Prostate gland (tissue), 2 donors: ENCODE data around the gene GALM. TPM values are rescaled to one million over a fixed set of nuclear protein-coding genes. Genes with fewer than 3 reads are reported as not detected.

Experiments used
- DNase-seq: peaks from one replicate; pipeline ENCODE4 v3.0.0-alpha.2; 2019; ENCODE audit warnings: low spot score
- H3K27ac ChIP-seq, 2 donors: fragments of 200-600 bp; sonication (generic); 2 replicates each; pipeline ENCODE4 v1.5.1; 2017 to 2019
- H3K27me3 ChIP-seq: fragments of 200-600 bp; sonication (generic); replicated peaks from 2 replicates; pipeline ENCODE4 v1.5.1; 2019; ENCODE audit not compliant: insufficient read depth
- H3K36me3 ChIP-seq, 2 donors: fragments of 200-600 bp; sonication (generic); 1 replicate in 1 of 2; 2 replicates in 1 of 2; pipeline versions ENCODE4 v1.5.1 to v1.8.1; 2017 to 2019
- H3K4me1 ChIP-seq: fragments of 200-600 bp; sonication (generic); replicated peaks from 2 replicates; pipeline ENCODE4 v1.5.1; 2019
- H3K4me3 ChIP-seq, 2 donors: fragments of 200-600 bp; sonication (generic); 2 replicates each; pipeline ENCODE4 v1.5.1; 2017 to 2019
- H3K9me3 ChIP-seq: fragments of 200-600 bp; sonication (generic); 2 replicates; pipeline ENCODE4 v1.5.1; 2017
- POLR2A ChIP-seq: fragments of 450-650 bp; IDR thresholded peaks from one replicate; pipeline ENCODE4 v1.6.1; 2016; ENCODE audit warnings: antibody characterized with exemption, mild to moderate bottlenecking
- POLR2AphosphoS5 ChIP-seq: sonication (generic); formaldehyde crosslinking; IDR thresholded peaks from one replicate; pipeline ENCODE4 v1.6.1; 2017; ENCODE audit warnings: antibody characterized with exemption
- WGBS: methylation state at CpG from one replicate; pipeline ENCODE4 v1.1.5; 2018; 5-methylcytosine and 5-hydroxymethylcytosine counted together
- intact Hi-C: fragments of 100-400 bp; cut with DNase I; formaldehyde crosslinking; loops from one replicate; pipeline ENCODE4 v1.14.2; 2022
- total RNA-seq, 2 donors: library from RNA; depleted of rRNA; stranded (reverse); fragments of >200 nt; gene quantifications; one replicate each; pipeline ENCODE4 v1.1.0, GENCODE V29; 2016
- TF ChIP-seq, protein P1 (sequence below), 4 experiments: fragments of 200-600 bp in 2 of 4; fragments of 450-650 bp in 2 of 4; sonication (generic) in 2 of 4; IDR thresholded peaks; 1 replicate in 3 of 4; 2 replicates in 1 of 4; pipeline ENCODE4 v1.5.1; 2016 to 2019; ENCODE audit warnings: antibody characterized with exemption in 4 of 4, mild to moderate bottlenecking in 2 of 4, moderate library complexity in 2 of 4

GALM gene
- total RNA-seq, 2 donors from 2014 or later = 5.6 to 22.3 TPM

DNA sequence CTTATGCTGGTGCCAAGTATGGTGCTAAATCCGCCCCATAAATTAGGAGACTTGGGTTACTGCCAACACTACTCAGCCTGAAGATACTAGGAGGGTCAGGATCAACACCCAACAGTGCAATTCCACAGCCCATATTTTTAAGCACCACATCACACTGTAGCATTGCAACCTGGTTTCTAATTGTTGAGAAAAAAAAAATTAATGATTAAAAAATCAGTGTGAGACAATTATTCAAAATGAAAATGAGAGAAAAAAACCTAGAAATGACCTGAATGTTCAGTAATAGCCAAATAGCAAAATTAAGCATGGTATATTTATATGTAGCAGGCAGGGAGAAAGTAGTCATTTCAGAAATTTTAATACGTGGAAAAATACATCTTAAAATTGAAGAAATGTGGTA is 33.9 kb upstream of the GALM start:
- intact Hi-C loops = no loop called here
- Histone ChIP-seq H3K9me3 (no peaks in the 10 kb centered on the region), H3K36me3 (no peaks in the 10 kb centered on the region), H3K4me1 (no peaks in the 10 kb centered on the region), H3K27ac (no peak overlapping the region), H3K4me3 (no peak overlapping the region), H3K27me3 (no peaks in the 10 kb centered on the region)
- WGBS = 69% methylated on average over 2 of the region's 2 CpGs
- TF ChIP-seq POLR2A = no peak
- TF ChIP-seq, protein P1, sequence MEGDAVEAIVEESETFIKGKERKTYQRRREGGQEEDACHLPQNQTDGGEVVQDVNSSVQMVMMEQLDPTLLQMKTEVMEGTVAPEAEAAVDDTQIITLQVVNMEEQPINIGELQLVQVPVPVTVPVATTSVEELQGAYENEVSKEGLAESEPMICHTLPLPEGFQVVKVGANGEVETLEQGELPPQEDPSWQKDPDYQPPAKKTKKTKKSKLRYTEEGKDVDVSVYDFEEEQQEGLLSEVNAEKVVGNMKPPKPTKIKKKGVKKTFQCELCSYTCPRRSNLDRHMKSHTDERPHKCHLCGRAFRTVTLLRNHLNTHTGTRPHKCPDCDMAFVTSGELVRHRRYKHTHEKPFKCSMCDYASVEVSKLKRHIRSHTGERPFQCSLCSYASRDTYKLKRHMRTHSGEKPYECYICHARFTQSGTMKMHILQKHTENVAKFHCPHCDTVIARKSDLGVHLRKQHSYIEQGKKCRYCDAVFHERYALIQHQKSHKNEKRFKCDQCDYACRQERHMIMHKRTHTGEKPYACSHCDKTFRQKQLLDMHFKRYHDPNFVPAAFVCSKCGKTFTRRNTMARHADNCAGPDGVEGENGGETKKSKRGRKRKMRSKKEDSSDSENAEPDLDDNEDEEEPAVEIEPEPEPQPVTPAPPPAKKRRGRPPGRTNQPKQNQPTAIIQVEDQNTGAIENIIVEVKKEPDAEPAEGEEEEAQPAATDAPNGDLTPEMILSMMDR (IDR thresholded peaks at IDR 0.05) = no peak
- TF ChIP-seq POLR2AphosphoS5 = no peak
- DNase-seq = no peak

DNA sequence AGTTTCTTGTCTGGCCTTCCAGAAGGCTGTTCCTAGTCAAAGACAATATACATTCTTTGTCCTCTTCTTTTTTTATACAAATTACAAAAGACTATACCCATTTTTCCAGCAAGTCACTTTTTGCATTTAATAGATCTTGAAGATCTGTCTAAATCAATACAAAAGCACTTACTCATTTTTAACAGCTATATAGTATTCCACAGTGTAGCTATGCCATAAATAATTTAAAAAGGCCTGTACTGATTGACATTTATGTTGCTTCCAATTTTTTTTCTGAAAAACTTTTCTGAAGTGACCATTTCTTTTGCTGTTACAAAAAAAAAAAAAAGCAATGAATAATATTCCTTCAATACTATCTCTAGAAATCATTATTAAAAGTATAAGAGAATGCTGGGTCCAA is 32.9 kb upstream of the GALM start:
- DNase-seq = no peak
- no peaks in the 10 kb centered on the region for H3K27me3 ChIP-seq
- H3K4me1 ChIP-seq = no peaks in the 10 kb centered on the region
- no peaks in the 10 kb centered on the region for H3K9me3 ChIP-seq
- no peak overlapping the region for H3K4me3 ChIP-seq
- H3K27ac ChIP-seq = no peak overlapping the region
- TF ChIP-seq, protein P1 (IDR thresholded peaks at IDR 0.05) = no peak
- TF ChIP-seq POLR2AphosphoS5 = no peak
- no peak for TF ChIP-seq POLR2A
- no peaks in the 10 kb centered on the region for H3K36me3 ChIP-seq
- intact Hi-C loops = no loop called here

DNA sequence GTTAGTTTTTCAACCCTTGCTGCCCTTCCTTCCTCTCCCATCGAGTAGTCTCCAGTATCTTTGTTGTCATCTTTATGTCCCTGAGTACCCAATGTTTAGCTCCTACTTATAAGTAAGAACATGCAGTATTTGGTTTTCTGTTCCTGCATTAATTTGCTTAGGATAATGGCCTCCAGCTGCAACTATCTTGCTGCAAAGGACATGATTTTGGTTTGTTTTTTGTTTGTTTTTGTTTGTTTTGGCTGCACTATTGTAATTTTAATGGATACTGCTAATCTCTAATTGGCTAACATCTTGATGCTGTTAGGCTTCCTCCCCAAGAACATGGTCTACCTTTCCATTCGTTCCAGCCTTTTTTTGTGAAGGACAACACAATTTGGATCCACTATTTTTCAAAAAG is 32.0 kb upstream of the GALM start:
- 38% methylated on average over 2 of the region's 2 CpGs for WGBS
- no peak for DNase-seq
- Histone ChIP-seq H3K27ac (no peak overlapping the region), H3K36me3 (no peaks in the 10 kb centered on the region), H3K27me3 (no peaks in the 10 kb centered on the region), H3K4me1 (no peaks in the 10 kb centered on the region), H3K4me3 (no peak overlapping the region), H3K9me3 (no peaks in the 10 kb centered on the region)
- TF ChIP-seq POLR2AphosphoS5 (no peak), POLR2A (no peak)
- TF ChIP-seq, protein P1 (IDR thresholded peaks at IDR 0.05) = no peak
- intact Hi-C loops = no loop called here

DNA sequence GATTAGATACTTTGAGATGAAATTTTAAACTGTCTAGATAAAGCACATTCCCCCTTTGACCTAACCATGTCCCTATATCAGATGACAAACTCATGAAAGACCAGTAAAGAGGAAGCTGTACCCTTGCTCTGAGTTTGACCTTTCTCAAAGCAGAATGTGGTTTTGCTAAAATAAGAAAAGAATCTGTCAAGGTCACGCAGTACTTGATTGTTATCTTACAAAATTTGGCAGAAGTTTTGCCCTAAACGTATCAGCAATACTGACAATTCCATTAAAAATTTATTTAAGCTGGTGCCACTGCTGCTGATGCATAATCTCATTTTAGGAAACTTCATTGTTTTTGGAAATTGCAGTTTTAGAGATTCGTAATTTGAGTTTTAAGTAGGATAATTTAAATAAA is 31.2 kb upstream of the GALM start:
- Histone ChIP-seq H3K27ac (no peak overlapping the region), H3K36me3 (no peaks in the 10 kb centered on the region), H3K9me3 (no peaks in the 10 kb centered on the region), H3K4me1 (no peaks in the 10 kb centered on the region), H3K4me3 (no peak overlapping the region), H3K27me3 (no peaks in the 10 kb centered on the region)
- WGBS = 25% methylated on average over 3 of the region's 3 CpGs
- DNase-seq = no peak
- intact Hi-C loops = no loop called here
- TF ChIP-seq POLR2AphosphoS5 (no peak), POLR2A (no peak)
- TF ChIP-seq, protein P1 (IDR thresholded peaks at IDR 0.05) = no peak

DNA sequence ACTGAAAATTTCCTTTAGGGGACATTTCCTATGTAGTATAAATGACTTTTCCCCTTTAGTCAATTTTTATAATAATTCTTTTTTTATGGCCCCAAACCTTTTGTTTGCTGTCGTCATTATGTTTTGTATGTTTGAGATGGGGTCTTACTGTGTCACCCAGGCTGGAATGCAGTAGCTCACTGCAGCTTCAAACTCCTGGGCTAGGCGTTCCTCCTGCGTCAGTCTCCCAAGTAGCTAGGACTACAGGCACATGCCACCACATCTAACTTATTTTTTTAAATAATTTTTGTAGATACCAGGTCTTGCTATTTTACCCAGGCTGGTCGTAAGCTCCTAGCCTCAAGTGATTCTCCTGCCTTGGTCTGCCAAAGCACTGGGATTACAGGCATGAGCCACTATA is 30.8 kb upstream of the GALM start:
- no peaks in the 10 kb centered on the region for H3K36me3 ChIP-seq
- no peak overlapping the region for H3K4me3 ChIP-seq
- no peaks in the 10 kb centered on the region for H3K27me3 ChIP-seq
- intact Hi-C loops = no loop called here
- WGBS = 84% methylated on average over 4 of the region's 4 CpGs
- no peak for TF ChIP-seq POLR2AphosphoS5
- TF ChIP-seq, protein P1 (IDR thresholded peaks at IDR 0.05) = no peak
- TF ChIP-seq POLR2A = no peak
- no peak for DNase-seq
- no peaks in the 10 kb centered on the region for H3K9me3 ChIP-seq
- no peaks in the 10 kb centered on the region for H3K4me1 ChIP-seq
- no peak overlapping the region for H3K27ac ChIP-seq
